ENCODE results near the gene CBX5. TPM values are rescaled to one million over a fixed set of nuclear protein-coding genes. Genes with fewer than 3 reads are reported as not detected.

CBX5 gene
- total and polyA plus RNA-seq, 9 of the 15 experiments (the other 6 are each of a cell fraction or from before 2014, with no cell fraction given) = 32.6 to 102 (median 59.2) TPM

GRCh38 chr12:54191550-54192022 lies 88.3 kb downstream of the CBX5 start (continued):
- TF ChIP-seq ZBTB49 (CRISPR knock-in tag; IDR thresholded peaks at IDR 0.05; ENCODE audit: borderline replicate concordance) = no peak
- 0 out of 2 replicates have a peak, but pooled peaks have one; percentile 25 for TF ChIP-seq CXXC5 (CRISPR knock-in tag; IDR thresholded peaks at IDR 0.05)
- TF ChIP-seq XRCC5 (IDR thresholded peaks at IDR 0.05; ENCODE audit: low read depth, low read length) = peak; percentile 90
- 0 out of 2 replicates have a peak, but pooled peaks have one; percentile 31 for TF ChIP-seq KLF16 (IDR thresholded peaks at IDR 0.05)
- 0 out of 2 replicates have a peak, but pooled peaks have one; percentile 13 for TF ChIP-seq ZBTB33 (CRISPR knock-in tag; IDR thresholded peaks at IDR 0.05)
- no peak for TF ChIP-seq CSDE1 (IDR thresholded peaks at IDR 0.05)
- no peak for TF ChIP-seq ZNF780A (CRISPR knock-in tag; IDR thresholded peaks at IDR 0.05)
- peak; percentile 48; the same call in 1 of the 2 replicates for TF ChIP-seq HCFC1 (IDR thresholded peaks at IDR 0.05; ENCODE audit: low read depth, low read length)
- no peak for TF ChIP-seq HMGXB4 (CRISPR knock-in tag; IDR thresholded peaks at IDR 0.05)
- TF ChIP-seq SMAD3 (CRISPR knock-in tag; conservative IDR thresholded peaks at IDR 0.05) = no peak
- no peak for TF ChIP-seq MECOM (CRISPR knock-in tag; IDR thresholded peaks at IDR 0.05)
- 0 out of 2 replicates have a peak, but pooled peaks have one; percentile 11 for TF ChIP-seq BHLHE40 (IDR thresholded peaks at IDR 0.05; ENCODE audit: low read length)
- TF ChIP-seq MLLT1 (IDR thresholded peaks at IDR 0.05) = peak in 1 of 2 experiments; percentile 17; a peak in 1 of 4 replicates
- TF ChIP-seq JUND (IDR thresholded peaks at IDR 0.05; ENCODE audit: borderline replicate concordance, low read depth, low read length) = peak; percentile 73
- TF ChIP-seq JUND (tag; IDR thresholded peaks at IDR 0.05; ENCODE audit: borderline replicate concordance, low read depth, low read length) = no peak; the same call in 2 of the 3 replicates
- TF ChIP-seq JUN (IDR thresholded peaks at IDR 0.05; ENCODE audit: borderline replicate concordance, low read depth, low read length) = 0 out of 2 replicates have a peak, but pooled peaks have one; percentile 45
- no peak for TF ChIP-seq JUN (CRISPR knock-in tag; IDR thresholded peaks at IDR 0.05; ENCODE audit: borderline replicate concordance)
